GM21529 (cell line): Measurements from ENCODE around the gene RFX2.

Source experiments
- ATAC-seq: cut with Tn5 transposase; IDR thresholded peaks from one replicate; pipeline ENCODE4 v1.9.1; 2021; ENCODE audit not compliant: unreplicated experiment

Gene RFX2

DNA sequence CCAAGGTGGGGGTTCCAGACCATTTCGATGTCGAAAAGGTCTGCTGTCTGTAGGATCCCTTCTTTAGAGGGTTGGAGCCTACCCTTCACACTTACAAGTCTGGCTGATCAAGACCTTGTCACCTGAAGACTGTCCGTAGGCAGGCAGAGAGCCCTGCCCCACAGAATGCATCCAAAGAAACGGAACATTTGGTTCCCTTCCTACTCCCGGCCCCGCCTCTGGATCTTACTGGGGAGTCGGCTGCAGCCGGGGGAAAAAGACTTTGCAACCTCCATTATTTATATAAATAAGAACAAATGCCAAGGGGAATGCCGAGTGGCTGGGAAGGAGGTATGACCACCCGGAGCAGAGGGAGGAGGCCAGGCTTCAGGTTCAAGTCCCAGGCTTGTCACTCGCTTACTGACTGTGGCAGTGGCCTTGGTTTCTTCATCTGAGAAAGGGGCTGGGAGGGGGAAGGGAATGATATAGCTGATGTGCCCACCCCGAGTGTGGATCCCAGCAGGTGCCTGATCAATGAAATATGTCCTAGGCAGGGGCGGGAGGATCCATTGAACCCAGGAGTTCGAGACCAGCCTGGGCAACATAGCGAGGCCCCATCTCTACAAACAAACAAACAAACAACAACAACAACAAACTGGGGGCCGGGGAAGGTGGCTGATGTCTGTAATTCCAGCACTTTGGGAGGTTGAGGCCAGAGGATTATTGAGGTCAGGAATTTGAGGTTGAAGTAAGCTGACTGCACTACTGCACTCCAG lies 48.7 kb downstream of the RFX2 start:
- no peak for ATAC-seq

DNA sequence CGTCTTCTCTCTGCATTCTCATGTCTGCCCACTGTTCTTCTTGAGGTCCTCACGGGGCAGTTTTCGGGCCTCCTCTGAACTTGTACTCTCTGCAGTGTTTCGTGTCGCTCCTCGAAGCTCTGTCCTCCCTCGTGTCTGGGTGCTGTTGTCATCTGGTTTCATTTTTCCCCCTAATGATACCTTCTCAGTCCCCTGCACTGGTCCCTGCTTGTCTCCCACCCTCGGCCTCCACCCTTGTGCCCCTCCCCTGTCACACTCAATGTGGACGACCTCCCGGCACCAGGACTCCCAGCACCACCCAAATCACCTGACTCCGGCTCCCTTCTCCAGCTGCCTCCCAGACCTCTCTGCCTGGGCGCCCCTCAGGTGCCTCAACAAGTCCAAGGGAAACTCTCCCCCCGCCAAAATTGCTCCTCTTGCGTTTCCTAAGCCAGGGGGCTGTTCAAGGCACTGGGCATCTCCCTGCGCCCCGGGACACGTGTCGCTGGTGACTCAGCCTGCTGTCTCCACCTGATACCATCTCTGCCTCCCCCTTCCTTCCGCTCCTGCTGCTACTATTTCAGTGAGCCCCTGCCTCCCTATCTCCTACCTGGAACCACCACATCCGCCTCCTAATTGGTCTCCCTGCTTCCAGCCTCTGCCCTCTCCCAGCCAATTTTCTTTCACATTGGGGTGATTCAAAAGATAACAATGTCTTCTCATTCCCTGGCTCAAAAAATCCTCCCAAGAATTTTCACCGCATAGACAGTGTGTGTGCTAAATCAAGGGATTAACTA lies 49.5 kb downstream of the RFX2 start:
- no peak for ATAC-seq

DNA sequence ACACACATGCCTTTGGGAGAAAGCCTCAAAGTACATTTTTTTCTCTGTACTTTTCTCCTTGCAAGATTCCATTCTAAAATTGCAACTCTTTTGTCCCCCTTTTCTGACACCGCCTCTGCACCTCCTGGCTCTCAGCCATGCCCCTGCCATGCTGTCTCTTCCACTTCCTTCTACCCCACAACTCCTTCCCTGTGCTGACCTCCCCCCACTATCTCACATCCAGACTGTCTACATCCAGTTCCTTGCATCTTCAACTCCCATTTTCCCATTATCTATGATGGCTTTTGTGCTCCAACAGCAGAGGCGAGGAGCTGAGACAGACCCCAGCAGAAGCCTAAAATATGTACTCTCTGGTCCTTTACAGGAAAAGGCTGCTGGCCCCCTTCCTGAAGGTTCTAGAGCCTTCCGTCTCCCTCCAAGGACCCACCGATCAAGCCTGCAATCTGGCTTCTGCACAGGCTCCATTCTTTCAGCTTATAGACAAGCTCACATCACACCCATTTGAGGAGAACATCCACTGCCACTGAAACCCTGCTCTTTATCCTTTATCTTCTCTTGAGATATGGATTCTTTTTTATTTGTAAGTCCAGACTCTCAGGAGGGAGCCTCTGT lies 50.2 kb downstream of the RFX2 start:
- ATAC-seq, result no peak

DNA sequence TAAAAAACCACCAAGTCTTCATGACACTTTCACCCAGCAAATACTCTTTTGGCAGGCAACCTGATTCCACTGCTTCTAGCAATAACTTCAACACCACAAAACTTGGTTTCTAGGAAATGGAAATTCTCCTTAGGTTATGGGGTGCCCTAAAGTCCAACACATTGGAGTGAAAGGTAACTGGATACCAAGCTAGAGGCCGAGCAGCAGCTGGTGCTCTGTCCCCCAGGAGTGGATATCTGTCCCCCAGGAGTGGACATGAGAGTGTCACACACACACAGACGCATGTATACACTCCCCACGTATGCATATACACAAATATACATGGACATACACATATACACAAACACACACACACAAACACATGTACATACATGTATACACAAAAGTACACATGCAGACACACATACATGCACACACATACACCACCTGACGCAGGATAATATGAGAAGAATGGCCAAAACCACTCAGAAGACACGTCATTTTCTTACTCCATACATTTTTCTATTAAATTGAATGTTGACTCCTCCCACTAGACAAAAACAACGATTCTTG lies 50.8 kb downstream of the RFX2 start:
- ATAC-seq, result no peak

DNA sequence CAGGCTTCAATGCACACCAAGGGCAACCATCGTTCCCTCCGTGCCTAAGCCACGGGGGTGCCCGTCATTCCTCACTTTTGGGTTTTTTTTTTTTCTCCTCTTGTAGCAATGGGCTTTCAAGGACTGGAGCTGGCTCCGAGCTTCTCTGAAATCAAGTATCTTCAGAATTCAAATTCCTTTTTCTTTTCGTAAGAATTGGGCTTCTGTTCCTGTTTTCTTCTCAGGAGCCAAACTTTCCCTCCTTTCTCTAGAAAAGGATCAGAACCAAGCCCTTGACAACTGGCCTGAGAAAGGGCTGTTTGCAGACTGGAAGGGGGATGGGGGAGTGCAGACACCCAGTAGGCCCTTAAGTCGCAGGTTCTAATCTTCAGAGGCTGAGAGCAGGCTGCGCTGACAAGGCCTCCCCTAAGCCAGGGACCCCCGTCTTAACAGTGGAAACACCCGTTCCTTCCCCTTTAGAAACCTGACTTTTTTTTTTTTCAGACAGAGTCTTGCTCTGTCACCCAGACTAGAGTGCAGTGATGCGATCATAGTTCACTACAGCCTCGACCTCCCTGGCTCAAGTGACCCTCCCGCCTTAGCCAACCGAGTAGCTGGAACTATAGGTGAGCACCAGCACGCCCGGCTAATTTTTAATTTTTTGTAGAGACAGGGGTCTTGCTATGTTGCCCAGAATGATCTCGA lies 51.6 kb downstream of the RFX2 start:
- ATAC-seq, result no peak

DNA sequence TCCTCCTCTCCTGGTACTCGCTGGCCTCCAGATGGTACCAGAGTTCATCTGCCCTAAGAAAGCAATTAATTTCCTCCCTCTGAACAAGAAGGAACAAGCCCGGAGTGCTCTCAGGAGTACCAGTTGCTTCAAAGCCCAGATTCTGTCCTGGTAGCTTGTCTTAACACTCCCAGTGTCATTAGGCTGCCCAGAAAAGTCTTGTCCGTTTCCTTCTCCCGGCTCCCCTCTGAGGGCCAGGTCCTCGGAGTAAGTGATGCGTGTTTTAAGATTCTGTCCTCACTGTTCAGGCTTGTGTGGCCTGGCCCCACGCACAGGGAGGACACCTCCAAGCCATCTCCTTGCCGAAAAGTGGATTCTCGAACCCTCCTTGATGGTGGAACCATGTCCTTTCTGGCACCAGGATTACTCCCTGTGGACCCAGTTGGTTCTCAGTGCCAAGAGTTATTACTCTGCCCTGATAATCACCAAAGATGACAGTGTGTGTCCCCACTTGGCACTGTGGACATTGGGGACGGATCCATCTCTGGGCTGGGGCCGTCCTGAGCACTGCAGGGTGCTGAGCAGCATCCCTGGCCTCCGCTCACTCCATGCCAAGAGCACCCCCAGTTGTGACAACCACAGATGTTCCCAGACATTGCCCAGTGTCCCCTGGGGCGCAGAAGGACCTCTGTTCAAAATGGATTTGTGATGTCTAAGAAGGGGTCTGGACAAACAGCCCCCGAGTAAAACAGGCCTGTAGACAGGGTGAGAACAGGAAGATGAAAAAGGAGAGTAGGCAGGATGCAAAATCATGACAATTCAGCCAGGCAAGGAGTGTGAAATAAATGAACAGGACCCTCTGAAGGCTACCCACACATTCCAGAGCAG lies 52.4 kb downstream of the RFX2 start:
- ATAC-seq, result no peak

DNA sequence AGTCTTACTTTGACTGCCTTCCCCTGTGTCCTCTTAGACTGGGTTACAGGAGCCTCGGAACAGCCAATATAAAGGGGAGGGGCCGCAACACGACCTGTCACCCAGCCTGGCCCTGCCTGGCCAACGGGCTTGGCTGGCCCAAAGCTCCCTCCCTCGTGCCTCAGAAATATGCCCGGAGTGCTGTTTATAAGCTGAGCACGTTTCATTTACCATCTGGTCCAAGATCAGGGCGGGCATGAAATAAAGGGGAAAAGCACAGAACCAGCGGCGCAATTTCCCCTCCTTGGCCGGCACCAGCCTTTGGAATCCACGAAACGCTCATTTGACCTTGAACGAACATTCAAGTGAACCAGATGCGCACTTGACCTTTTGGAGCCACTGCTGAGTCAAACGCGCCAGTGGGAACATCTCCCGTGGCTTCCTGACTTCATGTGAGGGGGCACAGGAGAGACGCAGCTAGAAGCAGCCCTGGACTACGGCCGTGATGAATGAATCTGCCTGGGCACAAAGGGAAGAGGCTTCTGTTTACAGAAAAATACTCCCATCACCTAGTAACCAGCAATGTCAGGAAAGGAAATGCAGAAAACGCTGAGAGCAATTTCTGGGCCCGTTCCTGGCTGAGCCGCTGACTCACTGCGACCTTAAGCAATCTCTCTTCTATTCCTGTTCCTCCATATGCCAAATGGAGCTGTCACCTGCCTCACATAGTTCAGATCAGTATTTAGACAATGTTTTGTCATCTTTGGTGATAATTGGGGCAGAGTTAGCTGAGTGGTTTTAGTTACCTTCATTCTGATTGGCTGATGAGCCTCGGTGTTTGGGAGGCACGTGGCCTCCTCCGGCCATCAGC lies 53.3 kb downstream of the RFX2 start:
- ATAC-seq, result no peak

DNA sequence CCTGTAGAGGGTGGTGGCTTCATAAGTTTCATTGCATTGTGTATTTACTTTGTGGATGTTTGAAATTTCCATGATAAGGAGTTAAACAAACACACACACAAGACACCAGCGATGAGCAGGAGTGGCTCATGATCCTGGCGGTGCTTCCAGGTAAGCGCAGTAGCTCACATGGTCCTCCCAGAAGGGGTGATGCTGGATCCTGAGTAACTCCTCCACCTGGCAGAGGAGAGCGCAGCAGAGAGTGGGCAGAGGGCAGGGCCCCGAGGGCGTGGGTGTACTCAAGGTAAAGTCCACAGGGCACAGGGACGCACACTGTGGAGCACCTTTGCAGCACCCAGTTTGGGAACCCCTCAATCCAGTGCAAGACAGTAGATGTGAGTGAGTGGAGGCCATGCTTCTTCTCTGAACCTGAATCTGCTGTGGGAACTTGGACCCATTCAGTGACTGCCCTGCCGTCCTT lies 54.0 kb downstream of the RFX2 start:
- ATAC-seq, result no peak

DNA sequence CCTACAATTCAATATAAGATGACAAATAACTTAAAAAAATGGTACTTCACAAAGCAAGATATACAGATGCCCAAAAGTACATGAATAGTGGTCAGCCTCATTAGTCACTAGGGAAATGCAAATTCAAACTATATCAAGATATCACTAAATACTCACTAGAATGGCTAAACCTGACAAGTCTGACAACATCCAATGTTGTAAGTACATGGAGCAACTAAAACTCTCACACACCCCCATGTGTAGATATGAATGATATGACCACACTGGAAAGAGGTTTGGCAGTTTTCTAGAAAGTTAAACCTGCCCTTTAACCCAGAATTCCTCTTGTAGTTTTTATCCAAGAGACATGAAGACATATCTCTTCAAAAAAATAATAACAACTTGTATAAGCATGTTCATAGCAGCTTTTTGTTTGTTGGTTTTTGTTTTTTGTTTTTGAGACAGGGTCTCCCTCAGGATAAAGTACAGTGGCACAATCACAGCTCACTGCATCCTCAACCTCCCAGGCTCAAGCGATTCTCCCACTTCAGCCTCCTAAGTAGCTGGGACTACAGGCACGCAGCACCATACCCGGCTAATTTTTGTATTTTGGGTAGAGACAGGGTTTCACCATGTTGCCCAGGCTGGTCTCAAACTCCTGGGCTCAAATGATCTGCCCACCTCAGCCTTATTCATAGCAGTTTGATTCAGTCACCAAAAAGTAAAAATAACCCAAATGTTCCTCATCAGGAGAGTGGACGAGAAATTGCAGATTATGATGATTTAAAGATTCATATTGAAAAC lies 55.1 kb downstream of the RFX2 start:
- ATAC-seq, result no peak

DNA sequence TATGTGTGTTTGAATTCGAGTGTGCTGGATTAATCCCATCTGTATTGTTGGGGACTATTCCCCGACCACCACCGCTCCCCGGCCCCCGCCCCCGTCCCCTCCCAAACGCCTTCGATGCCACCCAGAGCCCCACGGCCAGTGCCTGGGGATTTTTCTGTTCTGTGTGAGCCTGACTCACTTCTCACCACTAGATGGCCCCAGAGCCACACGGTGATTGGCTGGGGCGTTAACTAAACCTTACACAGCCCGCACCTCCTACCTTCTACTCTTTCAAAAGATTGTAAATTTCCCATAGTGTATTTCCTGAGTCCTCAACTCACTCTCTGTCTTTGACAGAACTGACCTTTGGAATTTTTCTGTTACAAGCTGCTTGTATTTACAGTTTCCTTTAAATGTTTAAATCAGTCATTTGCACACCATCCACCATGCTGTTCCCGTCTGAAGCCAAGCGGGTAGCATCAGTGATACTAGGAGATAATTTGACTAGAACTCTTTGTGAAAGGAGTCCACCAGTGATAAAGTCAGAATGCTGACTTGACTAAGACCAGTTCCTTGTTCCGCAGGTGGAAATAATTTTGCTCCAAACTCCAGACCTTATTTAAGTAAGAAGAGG lies 61.4 kb downstream of the RFX2 start:
- no peak for ATAC-seq

DNA sequence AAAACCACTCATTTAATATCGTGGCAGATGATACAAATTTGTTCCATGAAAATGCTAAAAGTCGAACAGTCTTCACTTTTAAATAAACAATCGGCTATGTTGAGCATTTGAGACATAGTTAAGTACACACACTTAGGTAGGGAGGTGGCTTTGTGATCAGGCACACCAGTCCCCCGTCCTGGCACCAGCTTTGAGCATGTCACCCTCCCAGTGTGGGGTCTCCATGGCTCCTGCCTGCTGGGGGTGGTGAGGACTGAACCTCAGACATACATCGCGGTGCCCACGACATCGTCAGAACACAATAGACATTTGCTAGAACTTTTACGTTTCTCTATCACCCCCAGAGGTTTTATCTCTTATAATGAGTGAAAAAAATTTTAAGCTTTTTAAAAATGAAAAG lies 62.0 kb downstream of the RFX2 start:
- no peak for ATAC-seq

DNA sequence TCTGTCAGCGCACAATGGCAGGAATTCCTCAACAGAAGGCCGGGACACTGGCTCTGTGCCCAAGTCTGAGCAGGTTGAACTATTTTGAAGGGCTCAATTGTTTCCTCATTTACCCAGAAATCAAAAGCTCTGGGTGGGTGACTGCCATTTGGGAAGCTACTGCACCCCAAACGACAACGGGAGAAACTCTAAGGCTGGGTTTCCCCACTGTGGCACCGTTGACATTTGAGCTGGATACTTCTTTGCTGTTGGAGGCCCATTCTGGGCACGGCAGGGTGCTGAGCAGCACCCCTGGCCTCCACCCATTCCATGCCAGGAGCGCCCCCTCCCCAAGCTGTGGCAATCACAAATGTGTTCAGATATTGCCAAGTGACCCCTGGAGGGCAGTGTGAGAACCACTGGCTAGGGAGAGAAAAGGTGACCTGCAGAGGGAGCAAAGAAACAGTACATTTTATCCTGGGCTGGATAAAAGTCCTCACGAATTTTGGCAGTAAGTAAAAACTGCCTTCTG lies 62.5 kb downstream of the RFX2 start:
- ATAC-seq, result no peak

DNA sequence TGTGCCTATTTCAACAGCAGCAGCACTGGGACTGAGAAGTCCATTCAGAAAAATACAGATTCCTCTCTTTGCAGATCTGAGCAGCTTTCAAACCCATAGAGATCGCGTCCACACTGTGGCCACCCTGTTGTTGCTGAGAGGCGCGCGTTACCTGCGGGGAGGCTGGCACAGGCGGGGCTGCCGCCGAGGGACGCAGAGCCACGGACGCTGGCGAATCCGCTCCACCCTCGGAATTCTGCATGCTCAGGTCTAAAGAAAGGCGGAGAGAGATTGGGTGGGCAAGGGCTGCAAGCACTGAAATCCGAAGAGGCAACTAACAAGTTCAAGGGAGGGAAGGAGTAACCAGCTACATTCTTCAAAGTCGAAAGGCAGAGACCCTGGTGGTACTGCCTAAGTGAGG lies 63.0 kb downstream of the RFX2 start:
- ATAC-seq, result no peak

DNA sequence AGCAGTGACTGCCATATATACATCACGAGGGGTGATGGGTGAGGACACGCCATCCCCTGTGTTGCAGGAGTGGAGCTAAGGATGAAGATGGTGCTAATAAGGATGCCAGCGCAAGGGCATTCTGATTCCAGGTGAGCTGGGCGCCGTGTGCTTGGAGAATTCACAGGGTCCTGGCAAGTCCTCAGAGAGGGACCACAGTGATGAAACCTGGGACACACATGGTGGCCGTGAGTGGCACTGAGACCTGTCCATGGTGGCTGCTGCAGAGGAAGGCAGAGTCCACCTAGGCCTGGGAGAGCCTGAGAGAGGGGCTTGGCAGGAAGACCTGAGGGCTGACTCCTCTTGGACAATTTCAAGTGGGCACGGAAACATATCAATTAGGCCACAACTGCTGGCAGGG lies 65.2 kb downstream of the RFX2 start:
- no peak for ATAC-seq

DNA sequence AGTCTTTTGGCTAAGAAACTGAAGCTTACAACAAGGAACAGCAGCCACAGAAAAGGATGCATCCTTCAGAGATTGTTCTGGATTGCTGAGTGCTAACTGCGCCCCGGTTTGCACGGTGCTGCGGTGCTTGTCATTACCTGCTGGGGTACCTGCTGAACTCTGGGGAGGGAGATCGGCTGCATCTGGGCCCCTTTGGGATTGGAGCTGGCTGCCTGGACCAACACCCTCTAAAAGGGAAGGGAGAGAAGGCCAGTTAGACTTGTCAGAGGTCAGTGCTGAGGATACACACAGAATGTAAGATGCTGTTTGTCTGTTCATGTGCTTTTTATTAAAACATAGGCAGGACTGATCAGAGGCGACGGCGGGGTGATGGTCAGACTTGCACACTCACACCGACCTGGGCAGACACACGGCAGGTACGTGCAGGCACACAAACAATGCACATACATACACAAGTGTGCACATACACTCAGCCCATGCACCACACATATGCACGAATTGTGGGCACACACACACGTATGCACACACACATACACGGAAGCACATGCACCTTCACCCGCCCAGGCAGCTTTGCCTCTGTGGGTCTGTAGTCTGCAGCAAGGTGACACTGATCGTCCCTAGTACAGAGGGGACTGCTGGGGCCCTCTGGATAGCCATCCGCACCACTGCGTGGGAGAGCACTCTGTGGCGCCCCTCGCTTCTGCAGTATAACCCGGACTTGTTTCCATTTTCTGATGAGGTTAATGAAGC lies 66.1 kb downstream of the RFX2 start:
- no peak for ATAC-seq

DNA sequence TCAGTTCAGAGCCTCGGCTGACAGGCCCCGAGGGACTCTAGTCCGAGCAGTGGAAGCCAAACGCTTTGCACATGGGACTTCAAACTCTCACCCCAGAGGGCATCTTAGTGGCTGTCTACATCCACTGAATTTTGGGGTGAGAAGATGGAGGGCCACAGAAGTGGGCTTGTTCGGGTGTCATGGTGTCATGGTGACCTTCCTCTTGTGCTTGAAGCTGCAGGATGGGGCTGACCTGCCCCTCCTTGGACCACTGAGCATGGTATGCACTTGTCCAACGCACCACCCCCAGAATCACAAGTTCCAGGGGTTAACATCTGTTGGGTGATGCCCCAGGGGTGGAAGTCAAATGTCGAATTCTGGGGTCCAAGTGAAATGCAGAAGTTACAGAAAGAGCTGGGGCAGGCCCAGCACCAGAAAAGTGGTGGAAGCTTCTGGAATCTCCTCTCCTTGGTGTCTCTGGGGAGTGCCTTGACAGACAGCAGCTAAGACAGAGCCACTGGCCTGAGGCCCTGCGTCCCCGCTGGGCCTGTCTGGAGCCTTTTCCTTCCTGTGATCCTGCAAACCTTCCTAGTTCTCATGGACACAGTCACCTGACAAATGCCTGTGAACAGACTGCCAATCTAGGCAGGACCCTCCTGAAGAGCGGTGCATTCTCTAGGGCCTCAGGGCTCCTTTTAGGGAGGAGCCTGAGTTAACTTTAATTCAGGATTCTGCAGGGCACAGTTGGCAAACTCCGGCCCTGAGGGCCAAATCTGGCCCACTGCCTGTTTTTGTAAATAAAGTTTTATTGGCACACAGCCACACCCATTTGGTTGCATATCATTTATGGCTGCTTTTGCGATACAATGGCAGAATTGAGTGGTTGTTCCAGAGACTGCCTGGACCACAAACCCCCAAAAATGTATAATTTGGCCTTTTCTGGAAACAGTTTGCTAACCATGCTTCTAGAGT lies 67.2 kb downstream of the RFX2 start:
- no peak for ATAC-seq
